Stimulated activated CD8-positive, alpha-beta memory T cell treated with anti-CD3 and anti-CD28 coated beads, Interleukin-12 subunit alpha, Interleukin-12 subunit beta, amount 100 ng/mL, for 24 hours (primary cell): ENCODE measurements around the gene OPA3.

ENCODE experiments used
- DNase-seq: peaks from one replicate; pipeline ENCODE4 v3.0.0-alpha.2; 2020; ENCODE audit errors: extremely low read depth

OPA3 gene

GRCh38 chr19:45567609-45568008 lies 17.0 kb downstream of the OPA3 start:
- no peak for DNase-seq

GRCh38 chr19:45564131-45564780 lies 20.3 kb downstream of the OPA3 start:
- DNase-seq: no peak

DNA sequence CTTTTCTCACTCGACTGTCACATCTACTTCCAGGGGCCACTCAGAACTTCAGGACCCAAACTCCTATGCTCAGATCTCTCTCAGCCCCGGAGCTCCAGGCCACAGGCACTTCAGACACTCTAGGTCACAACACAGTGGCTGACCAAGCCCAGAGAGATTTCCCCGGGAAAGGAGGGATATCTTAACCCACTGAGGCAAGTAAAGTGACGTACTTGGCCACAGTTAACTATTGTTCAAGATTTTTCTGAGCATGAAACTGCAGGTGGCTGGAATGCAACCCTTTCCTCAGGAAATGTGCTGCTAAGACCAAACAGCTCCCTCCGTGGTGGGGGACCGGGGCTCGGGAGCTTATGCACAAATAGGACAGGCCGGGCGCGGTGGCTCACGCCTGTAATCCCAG lies 23.9 kb downstream of the OPA3 start:
- DNase-seq: no peak

- DNase-seq: no peak
These were observed 24.6 kb downstream of the OPA3 start for GRCh38 chr19:45560038-45560437.

- peak; percentile 20 for DNase-seq
These were observed 26.2 kb downstream of the OPA3 start for GRCh38 chr19:45558399-45558878.

- DNase-seq: no peak
These were observed 27.8 kb downstream of the OPA3 start for GRCh38 chr19:45556835-45557234.

DNA sequence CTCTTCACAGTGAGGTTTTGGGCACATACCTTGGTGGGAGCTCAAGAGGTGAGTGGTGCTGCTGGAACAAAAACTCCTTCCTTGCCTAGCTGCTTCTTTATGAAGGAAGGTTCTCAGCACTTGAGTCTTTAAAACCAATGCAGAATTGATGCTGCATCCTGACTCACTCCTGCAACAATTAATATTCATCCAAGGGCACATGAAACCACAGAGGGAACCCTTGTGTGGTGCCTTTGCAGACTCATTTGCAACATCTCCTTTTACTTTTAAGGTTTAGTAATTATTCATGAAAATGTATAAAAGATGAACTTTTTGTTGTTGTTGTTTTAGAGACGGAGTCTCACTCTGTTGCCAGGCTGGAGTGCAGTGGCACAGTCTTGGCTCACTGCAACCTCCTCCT lies 30.1 kb downstream of the OPA3 start:
- no peak for DNase-seq

DNA sequence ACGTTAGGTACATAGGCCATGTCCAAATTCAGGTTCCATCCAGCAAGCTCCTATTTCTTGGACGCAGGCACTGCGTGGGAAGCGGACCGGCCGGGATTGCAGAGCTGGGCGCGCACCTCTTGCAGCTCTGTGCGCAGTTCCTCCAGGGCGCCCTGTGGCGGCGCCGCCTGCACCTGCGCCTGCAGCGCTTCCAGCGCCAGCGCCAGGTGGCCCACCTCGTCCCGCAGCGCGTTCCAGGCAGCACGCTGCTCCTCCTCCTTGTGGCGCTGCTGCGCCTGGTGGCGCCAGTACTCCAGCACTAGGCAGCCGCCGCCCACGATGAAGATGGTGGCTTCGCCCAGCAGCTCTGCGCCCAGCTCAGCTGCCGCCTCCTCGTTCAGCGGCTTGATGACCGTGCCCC lies 31.1 kb downstream of the OPA3 start:
- no peak for DNase-seq

DNA sequence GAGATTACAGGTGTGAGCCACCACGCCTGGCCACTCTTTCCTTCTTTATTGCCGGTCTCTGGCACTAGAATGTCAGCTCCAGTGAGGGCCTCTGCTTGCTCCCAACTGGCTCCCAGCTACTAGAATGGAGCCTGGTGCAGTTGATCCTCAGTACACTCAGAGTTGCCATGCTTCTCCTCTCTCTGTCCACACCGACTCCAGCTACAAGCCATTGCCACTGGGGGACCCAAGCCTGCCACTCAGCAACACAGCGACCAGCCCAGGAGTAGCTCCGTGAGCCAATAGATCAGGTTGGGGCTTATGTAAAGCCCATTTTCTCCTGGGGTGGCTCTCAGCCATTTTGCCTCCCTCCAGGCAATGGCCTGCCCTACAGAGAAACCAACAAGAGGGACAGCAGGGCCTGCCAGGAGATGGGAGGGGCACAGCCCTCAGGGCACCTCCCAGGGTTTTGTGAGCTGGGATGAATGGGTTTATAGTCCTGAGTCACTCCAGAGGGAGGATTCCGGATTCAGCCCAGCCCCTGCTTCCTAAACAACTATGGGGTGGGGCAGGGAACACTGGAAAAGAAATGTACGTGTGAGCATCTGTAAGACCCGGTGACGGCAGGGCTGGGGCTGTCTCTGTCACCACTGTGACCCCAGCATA lies 36.5 kb downstream of the OPA3 start:
- DNase-seq: no peak

DNA sequence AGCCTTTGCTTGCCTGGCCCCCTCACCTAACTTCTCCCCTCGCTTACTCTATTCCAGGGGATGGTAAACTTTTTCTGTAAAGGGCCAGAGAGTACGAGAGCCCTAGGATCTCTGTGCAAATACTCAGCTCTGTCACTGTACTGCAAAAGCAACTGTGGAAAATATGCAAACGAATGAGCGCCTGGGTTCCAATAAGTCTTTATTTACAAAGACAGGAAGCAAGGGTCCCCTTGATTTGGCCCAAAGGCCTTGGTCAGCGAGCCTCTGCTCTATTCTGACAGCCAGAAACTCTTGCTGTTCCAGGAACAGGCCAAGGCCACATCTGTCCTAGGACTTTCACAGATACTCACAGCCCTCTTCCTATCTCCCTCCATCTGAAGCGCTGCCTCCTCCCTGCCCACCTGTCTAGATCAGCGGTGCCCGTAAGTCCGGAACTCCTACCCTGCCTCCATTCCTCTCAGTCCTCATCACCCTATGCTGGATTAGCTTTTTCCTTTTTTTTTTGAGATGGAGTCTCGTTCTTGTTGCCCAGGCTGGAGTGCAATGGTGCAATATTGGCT lies 37.3 kb downstream of the OPA3 start:
- DNase-seq: no peak

DNA sequence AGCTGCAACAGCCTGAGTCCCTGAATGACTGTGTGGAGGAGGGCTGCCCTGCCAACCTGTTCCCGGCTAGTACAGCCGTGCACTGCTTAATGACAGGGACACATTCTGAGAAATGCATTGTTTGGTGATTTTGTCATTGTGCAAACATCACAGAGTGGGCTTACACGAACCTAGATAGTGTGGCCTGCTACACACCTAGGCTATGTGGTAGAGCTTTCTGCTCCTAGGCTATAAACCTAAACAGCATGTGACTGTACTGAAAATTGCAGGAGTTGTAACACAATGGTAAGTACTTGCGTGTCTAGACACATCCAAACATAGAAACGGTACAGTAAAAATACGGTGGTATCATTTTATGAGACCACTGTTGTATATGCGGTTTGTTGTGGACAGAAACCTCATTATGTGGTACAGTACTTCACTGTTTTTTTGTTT lies 42.4 kb downstream of the OPA3 start:
- no peak for DNase-seq

GRCh38 chr19:45539459-45539858 lies 45.1 kb downstream of the OPA3 start:
- no peak for DNase-seq

- no peak for DNase-seq
These were observed 53.3 kb downstream of the OPA3 start for GRCh38 chr19:45531349-45531748.

DNA sequence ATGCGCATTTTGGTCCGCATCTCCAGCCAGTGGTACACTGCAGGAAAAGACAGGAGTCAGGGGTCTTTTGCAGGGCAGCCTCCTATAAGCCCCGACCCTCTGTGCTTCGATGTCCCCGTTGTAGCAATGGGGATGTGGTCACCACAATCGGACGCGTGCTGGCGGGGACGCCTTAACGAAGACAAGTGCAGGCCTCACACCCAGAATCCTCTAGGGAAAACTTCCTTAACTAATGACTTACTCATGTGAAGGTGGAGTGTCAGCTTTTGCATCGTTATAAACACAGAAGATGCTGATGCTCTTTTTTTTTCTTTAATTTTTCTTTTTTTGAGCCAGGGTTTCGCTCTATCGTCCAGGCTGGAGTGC lies 55.2 kb downstream of the OPA3 start:
- DNase-seq: no peak

GRCh38 chr19:45528744-45529419 lies 55.7 kb downstream of the OPA3 start:
- no peak for DNase-seq

DNA sequence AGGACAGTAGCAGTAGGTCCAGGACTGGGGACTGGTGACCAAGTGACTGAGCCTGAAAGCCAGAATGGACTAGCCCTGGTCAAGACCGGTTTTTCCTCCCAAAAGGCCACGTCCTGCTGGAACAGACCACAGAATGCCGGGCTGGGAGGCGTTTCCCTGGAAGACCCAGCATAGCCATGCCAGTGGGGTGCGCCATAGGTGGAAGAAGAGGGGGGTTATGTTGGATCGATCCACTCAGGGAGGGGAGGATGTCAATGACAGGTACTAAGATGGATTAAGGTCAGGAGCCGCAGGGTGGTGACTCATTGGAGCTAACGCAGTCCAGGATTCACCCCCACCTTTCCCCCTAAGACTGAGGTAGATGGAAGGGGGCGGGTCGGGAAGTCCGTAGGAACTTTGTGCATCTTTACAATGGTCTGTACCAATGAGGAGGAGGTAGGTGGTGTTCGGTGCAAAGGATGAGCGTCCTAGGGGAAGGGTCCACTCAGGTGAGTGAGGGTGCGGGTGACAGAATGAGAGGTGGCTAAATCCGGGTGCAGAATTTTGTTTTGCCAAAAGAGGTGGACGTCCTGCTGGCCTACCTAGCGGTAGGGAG lies 56.4 kb downstream of the OPA3 start:
- no peak for DNase-seq

DNA sequence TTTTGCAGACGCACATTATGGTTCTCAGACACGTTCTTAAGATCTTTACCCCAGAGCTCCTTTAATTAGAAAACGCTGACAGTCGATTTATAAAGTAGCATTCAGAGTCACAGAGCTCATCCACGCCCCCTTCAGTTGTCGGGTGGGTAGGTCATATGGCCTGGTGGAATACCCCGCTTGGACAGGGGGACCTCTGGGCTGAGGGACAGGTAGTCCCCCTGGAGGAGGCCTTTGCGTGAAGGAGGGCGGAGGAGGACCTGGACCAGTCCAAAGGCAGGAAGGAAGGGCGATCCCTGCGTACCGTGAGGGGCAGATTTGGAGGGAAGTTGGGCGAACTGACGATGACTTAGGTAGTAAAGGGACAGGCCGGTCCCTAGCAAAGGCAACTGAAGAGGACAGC lies 56.9 kb downstream of the OPA3 start:
- no peak for DNase-seq

GRCh38 chr19:45526971-45527370 lies 57.6 kb downstream of the OPA3 start:
- DNase-seq: no peak

GRCh38 chr19:45526143-45526542 lies 58.5 kb downstream of the OPA3 start:
- no peak for DNase-seq

- DNase-seq: no peak
These were observed 60.0 kb downstream of the OPA3 start for GRCh38 chr19:45524575-45525129.

DNA sequence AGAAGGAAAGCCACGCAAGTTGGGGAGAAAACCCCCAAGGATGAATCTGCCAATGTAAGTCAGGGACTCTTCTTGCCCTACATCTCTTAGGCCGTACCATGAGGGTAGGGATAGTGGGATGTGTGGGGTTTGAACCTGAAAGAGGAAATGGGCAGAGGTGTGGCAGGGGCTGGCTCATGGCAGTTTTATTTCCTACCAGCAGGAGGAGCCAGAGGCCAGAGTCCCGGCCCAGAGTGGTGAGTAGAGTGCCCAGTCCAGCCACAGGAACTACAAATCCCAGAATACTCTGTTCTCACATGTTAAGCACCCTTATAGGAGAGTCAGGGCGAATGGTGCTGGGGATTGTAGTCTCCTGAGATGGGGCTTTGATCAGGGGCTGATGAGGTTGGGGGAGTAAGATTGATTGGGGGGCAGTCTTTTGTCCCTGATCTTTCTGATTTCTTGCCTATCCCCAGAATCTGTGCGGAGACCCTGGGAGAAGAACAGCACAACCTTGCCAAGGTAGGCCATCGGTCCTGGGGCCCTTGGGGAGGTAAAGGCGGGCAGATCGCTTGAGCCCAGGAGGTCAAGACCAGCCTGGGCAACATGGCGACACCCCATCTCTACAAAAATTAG lies 60.9 kb downstream of the OPA3 start:
- DNase-seq: no peak
